Measurements from ENCODE around the gene HEMK1. TPM values are rescaled to one million over a fixed set of nuclear protein-coding genes. Genes with fewer than 3 reads are reported as not detected.

HEMK1 gene
- polyA plus RNA-seq, 1 donor from 2014 or later, result 12.9 TPM

Other genes with a start within 250 kb of the HEMK1 start
- 35.2 TPM for gene HYAL2, start 246.8 kb upstream of the HEMK1 start, polyA plus RNA-seq (ENCODE audit: insufficient read depth, low read depth, low replicate concordance)
- gene TUSC2, start 241.3 kb upstream of the HEMK1 start, polyA plus RNA-seq (ENCODE audit: insufficient read depth, low read depth, low replicate concordance), result 27.4 TPM
- 25.5 TPM for gene RASSF1, start 228.7 kb upstream of the HEMK1 start, polyA plus RNA-seq (ENCODE audit: insufficient read depth, low read depth, low replicate concordance)
- 18.3 TPM for gene ZMYND10, start 223.8 kb upstream of the HEMK1 start, polyA plus RNA-seq (ENCODE audit: insufficient read depth, low read depth, low replicate concordance)
- gene NPRL2, start 218.7 kb upstream of the HEMK1 start, polyA plus RNA-seq (ENCODE audit: insufficient read depth, low read depth, low replicate concordance), result 26.0 TPM
- gene CYB561D2, start 218.7 kb upstream of the HEMK1 start, polyA plus RNA-seq (ENCODE audit: insufficient read depth, low read depth, low replicate concordance), result 14.4 TPM
- gene TMEM115, start 210.0 kb upstream of the HEMK1 start, polyA plus RNA-seq (ENCODE audit: insufficient read depth, low read depth, low replicate concordance), result 28.5 TPM
- gene CACNA2D2, start 65.9 kb upstream of the HEMK1 start, polyA plus RNA-seq (ENCODE audit: insufficient read depth, low read depth, low replicate concordance), result 3.0 TPM
- 13.4 TPM for gene C3orf18, start 1.8 kb upstream of the HEMK1 start, polyA plus RNA-seq (ENCODE audit: insufficient read depth, low read depth, low replicate concordance)
- gene CISH, start 42.3 kb downstream of the HEMK1 start, polyA plus RNA-seq (ENCODE audit: insufficient read depth, low read depth, low replicate concordance), result 2.2 TPM
- 11.5 TPM for gene MAPKAPK3, start 47.6 kb downstream of the HEMK1 start, polyA plus RNA-seq (ENCODE audit: insufficient read depth, low read depth, low replicate concordance)
- 8.0 TPM for gene DOCK3, start 105.4 kb downstream of the HEMK1 start, polyA plus RNA-seq (ENCODE audit: insufficient read depth, low read depth, low replicate concordance)

All from brain (organoid and tissue), 1 donor.